GM12878 (cell line): ENCODE results near the gene SLC45A2. TPM values are rescaled to one million over a fixed set of nuclear protein-coding genes. Genes with fewer than 3 reads are reported as not detected.

Experiments
- BCL3 ChIP-seq: IDR thresholded peaks from 2 replicates; pipeline ENCODE4 v1.6.1; 2011; ENCODE audit warnings: borderline replicate concordance, low read depth, mild to moderate bottlenecking, moderate library complexity, low read length; ENCODE audit not compliant: insufficient read depth, poor library complexity, severe bottlenecking
- E2F8 ChIP-seq: fragments of 450-650 bp; IDR thresholded peaks from 2 replicates; pipeline ENCODE4 v1.6.1; 2018; ENCODE audit warnings: mild to moderate bottlenecking, low read depth, moderate library complexity; ENCODE audit not compliant: partially characterized antibody
- EP300 ChIP-seq, 2 experiments: fragments of 150-350 bp in 1 of 2; IDR thresholded peaks; 2 replicates each; pipeline ENCODE4 v1.6.1; 2011 to 2012; ENCODE audit warnings: low read depth in 2 of 2, low read length in 2 of 2, borderline replicate concordance in 1 of 2, improper control_type of control experiment in 1 of 2, inconsistent platforms in 1 of 2; ENCODE audit not compliant: control insufficient read depth in 1 of 2
- ESRRA ChIP-seq: IDR thresholded peaks from 2 replicates; pipeline ENCODE4 v1.6.1; 2012; ENCODE audit warnings: mild to moderate bottlenecking, low read length, improper control_type of control experiment
- MTA2 ChIP-seq: fragments of 450-650 bp; IDR thresholded peaks from 2 replicates; pipeline ENCODE4 v1.6.1; 2016; ENCODE audit warnings: low read depth, mild to moderate bottlenecking, moderate library complexity
- PAX8 ChIP-seq: fragments of 450-650 bp; IDR thresholded peaks from 2 replicates; pipeline ENCODE4 v1.6.1; 2017; ENCODE audit warnings: mild to moderate bottlenecking, moderate library complexity
- REST ChIP-seq: IDR thresholded peaks from 2 replicates; pipeline ENCODE4 v1.6.1; 2012; ENCODE audit warnings: mild to moderate bottlenecking, low read depth, low read length
- RFX5 ChIP-seq: IDR thresholded peaks from 2 replicates; pipeline ENCODE4 v1.6.1; 2011; ENCODE audit warnings: low read depth, low read length, improper control_type of control experiment
- ZBTB11 ChIP-seq: fragments of 450-650 bp; formaldehyde crosslinking; IDR thresholded peaks from 2 replicates; pipeline ENCODE4 v1.5.0; 2022; ENCODE audit warnings: mild to moderate bottlenecking, missing genetic modification characterization
- ZNF217 ChIP-seq: fragments of 450-650 bp; IDR thresholded peaks from 2 replicates; pipeline ENCODE4 v1.6.1; 2017; ENCODE audit warnings: antibody characterized with exemption, mild to moderate bottlenecking
- ZZZ3 ChIP-seq: IDR thresholded peaks from 2 replicates; pipeline ENCODE4 v1.6.1; 2011; ENCODE audit warnings: low read depth; ENCODE audit not compliant: control insufficient read depth, insufficient read length
- polyA plus RNA-seq, 11 experiments: library from polyadenylated mRNA; depleted of rRNA in 4 of 11; unstranded in 6 of 11; stranded (reverse) in 5 of 11; fragments of >200 nt; fragmentation: Nextera tagmentation in 4 of 11; fragmentation: Illumina TruSeq in 1 of 11; extraction: Ambion mirVana in 4 of 11; extraction: Trizol in 1 of 11; gene quantifications; 1 replicate in 1 of 11; 2 replicates in 10 of 11; pipeline versions ENCODE4 v1.2.1 to v1.2.3, GENCODE V29; 2011 to 2016; ENCODE audit warnings: inconsistent platforms in 2 of 11, missing spikeins in 2 of 11, low read depth in 1 of 11
- total RNA-seq, 4 experiments: library from RNA; depleted of rRNA in 3 of 4; stranded (reverse); fragments of >200 nt in 3 of 4; fragmentation: Illumina TruSeq in 1 of 4; extraction: Trizol in 1 of 4; gene quantifications; 2 replicates each; pipeline versions ENCODE4 v1.2.1 to v1.2.3, GENCODE V29; 2013 to 2021
- TF ChIP-seq, protein P1 (sequence below): fragments of 150-350 bp; IDR thresholded peaks from 2 replicates; pipeline ENCODE4 v1.6.1; 2014; ENCODE audit warnings: mild to moderate bottlenecking, low read depth, low read length
- TF ChIP-seq, protein P2 (sequence below): fragments of 450-650 bp; IDR thresholded peaks from 2 replicates; pipeline ENCODE4 v1.6.1; 2017; ENCODE audit warnings: borderline replicate concordance

The SLC45A2 gene
- total and polyA plus RNA-seq, 10 of the 15 experiments (the other 5 are each of a cell fraction or from before 2014, with no cell fraction given), result 0.06 to 0.07 TPM; not detected in 8

DNA sequence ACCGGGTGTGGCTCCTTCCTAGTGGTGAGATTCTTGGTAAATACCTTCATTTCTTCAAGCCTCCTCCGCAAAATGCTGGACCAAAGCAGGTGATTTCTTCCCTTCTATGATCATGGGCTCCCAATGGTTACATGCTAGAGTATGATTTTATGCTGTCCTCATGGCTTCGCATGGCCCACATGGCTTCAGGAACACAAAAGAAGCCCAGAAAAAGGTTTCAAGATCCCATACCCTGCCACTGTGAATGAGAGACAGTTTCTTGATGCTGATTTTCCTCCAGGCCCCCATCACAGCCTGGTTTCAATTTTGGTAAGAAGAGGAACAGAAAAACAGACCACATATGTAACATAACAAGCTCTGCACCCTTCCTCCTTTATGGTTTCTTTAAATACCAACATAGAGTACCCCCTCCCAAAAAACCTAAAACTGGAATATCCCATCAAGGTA is 50.7 kb downstream of the SLC45A2 start (continued):
- TF ChIP-seq E2F8, result no peak
- TF ChIP-seq, protein P1, sequence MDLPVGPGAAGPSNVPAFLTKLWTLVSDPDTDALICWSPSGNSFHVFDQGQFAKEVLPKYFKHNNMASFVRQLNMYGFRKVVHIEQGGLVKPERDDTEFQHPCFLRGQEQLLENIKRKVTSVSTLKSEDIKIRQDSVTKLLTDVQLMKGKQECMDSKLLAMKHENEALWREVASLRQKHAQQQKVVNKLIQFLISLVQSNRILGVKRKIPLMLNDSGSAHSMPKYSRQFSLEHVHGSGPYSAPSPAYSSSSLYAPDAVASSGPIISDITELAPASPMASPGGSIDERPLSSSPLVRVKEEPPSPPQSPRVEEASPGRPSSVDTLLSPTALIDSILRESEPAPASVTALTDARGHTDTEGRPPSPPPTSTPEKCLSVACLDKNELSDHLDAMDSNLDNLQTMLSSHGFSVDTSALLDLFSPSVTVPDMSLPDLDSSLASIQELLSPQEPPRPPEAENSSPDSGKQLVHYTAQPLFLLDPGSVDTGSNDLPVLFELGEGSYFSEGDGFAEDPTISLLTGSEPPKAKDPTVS, result no peak
- TF ChIP-seq REST, result no peak
- peak; percentile 70; the same call in 1 of the 2 replicates for TF ChIP-seq ZNF217
- TF ChIP-seq EP300 (IDR thresholded peaks at IDR 0.05; ENCODE audit: borderline replicate concordance in 1 of 2, control insufficient read depth in 1 of 2, low read depth in 2 of 2, low read length in 2 of 2), result peak; percentile 89 to 95
- no peak for TF ChIP-seq ESRRA
- TF ChIP-seq, protein P2, sequence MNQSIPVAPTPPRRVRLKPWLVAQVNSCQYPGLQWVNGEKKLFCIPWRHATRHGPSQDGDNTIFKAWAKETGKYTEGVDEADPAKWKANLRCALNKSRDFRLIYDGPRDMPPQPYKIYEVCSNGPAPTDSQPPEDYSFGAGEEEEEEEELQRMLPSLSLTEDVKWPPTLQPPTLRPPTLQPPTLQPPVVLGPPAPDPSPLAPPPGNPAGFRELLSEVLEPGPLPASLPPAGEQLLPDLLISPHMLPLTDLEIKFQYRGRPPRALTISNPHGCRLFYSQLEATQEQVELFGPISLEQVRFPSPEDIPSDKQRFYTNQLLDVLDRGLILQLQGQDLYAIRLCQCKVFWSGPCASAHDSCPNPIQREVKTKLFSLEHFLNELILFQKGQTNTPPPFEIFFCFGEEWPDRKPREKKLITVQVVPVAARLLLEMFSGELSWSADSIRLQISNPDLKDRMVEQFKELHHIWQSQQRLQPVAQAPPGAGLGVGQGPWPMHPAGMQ, result no peak
- no peak for TF ChIP-seq ZBTB11
- TF ChIP-seq BCL3, result peak; percentile 84
- no peak for TF ChIP-seq RFX5
- TF ChIP-seq PAX8, result no peak
- no peak for TF ChIP-seq ZZZ3
- peak; percentile 91 for TF ChIP-seq MTA2
